ENCODE measurements around the gene TCTN3. TPM values are rescaled to one million over a fixed set of nuclear protein-coding genes. Genes with fewer than 3 reads are reported as not detected.
"Not testable (repeated sequence)": the region's sequence is repeated elsewhere in the genome, so short reads cannot be mapped to it uniquely, and the experiment has no call there.

The TCTN3 gene
- total RNA-seq, 1 donor from 2014 or later: 44.3 TPM

DNA sequence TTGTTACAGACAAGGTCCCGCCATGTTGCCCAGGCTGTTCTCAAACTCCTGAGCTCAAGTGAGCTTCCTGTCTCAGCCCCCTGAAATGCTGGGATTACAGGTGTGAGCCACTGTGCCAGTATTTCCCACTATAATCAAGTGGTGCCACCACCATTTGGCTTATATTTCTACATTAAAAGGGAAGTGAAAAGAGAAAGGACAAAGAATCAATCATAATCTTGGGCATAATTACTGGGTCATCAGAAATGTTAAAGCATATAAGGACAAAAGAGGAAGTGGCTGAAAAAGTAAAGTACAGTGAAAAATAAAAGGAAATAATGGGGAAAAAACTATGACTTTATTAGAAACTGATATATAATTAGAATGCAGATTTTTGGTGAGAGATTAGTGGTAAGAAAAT is 36.5 kb upstream of the TCTN3 start:
- H3K9me3 ChIP-seq (ENCODE audit: insufficient read depth, low read depth, low read length): no peaks in the 10 kb centered on the region
- no peak for FAIRE-seq

DNA sequence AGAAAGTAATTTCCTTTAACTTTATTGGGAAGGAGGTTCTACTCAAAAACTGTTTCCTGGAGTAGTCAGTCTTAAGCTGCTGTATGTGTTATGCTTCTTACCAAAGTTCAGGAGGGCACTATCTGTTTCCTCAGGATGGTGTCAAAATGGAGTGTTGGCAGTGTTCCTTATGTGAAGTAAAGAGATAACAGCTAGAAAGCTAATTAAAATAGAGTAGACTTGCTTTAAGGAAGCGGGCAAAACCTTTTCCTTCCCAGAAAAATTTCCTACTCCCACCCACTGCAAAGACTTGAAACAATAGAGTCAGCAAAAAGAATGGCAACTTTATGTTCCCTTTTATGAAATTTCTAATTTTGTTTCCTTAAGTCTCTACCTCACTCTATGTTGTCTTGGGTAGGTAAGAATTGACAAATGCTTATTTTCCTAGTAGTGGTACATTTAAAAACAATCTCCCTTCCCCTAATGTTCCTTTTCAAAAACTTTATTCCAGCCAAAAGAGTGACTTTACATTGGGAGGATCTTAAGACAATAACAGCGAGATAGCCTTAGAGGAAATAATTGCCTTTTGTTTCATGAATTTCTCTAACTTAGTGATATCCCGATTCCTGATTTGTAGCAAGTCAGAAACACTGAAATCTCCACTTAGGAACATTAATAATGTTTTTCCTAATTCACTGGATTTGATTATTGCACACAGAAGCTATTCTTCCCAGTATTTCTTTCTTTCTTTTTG is 35.8 kb upstream of the TCTN3 start:
- H2AFZ ChIP-seq (ENCODE audit: low read depth, low read length): no peak overlapping the region
- TF ChIP-seq EZH2 (IDR thresholded peaks at IDR 0.05; ENCODE audit: insufficient read depth, low read length): no peak
- TF ChIP-seq, protein P1, sequence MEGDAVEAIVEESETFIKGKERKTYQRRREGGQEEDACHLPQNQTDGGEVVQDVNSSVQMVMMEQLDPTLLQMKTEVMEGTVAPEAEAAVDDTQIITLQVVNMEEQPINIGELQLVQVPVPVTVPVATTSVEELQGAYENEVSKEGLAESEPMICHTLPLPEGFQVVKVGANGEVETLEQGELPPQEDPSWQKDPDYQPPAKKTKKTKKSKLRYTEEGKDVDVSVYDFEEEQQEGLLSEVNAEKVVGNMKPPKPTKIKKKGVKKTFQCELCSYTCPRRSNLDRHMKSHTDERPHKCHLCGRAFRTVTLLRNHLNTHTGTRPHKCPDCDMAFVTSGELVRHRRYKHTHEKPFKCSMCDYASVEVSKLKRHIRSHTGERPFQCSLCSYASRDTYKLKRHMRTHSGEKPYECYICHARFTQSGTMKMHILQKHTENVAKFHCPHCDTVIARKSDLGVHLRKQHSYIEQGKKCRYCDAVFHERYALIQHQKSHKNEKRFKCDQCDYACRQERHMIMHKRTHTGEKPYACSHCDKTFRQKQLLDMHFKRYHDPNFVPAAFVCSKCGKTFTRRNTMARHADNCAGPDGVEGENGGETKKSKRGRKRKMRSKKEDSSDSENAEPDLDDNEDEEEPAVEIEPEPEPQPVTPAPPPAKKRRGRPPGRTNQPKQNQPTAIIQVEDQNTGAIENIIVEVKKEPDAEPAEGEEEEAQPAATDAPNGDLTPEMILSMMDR (IDR thresholded peaks at IDR 0.05; ENCODE audit: insufficient read depth, low read depth, low read length): no peak
- Mint-ChIP-seq H3K36me3 (ENCODE audit: low read depth, unreplicated experiment) (peaks cover 1% of the 10 kb centered on the region), H3K27ac (ENCODE audit: unreplicated experiment) (no peak overlapping the region), H3K9me3 (ENCODE audit: unreplicated experiment) (peaks cover 3% of the 10 kb centered on the region), H3K27me3 (ENCODE audit: low read depth, unreplicated experiment) (no peaks in the 10 kb centered on the region), H3K4me1 (ENCODE audit: low read depth, unreplicated experiment) (no peaks in the 10 kb centered on the region), H3K4me3 (ENCODE audit: unreplicated experiment) (no peak overlapping the region)
- no peaks in the 10 kb centered on the region for H3K4me1 ChIP-seq (ENCODE audit: insufficient read depth, low read length)
- H3K4me2 ChIP-seq (ENCODE audit: low read length): no peak overlapping the region
- H3K36me3 ChIP-seq (ENCODE audit: insufficient read depth, low read length): no peaks in the 10 kb centered on the region
- FAIRE-seq: no peak
- no peak for DNase-seq (ENCODE audit: low read depth)
- no peaks in the 10 kb centered on the region for H4K20me1 ChIP-seq (ENCODE audit: insufficient read depth, low read length)
- no peak overlapping the region for H3K27ac ChIP-seq (ENCODE audit: low read depth, low read length)
- H3K9ac ChIP-seq (ENCODE audit: low read length): no peak overlapping the region
- no peaks in the 10 kb centered on the region for H3K79me2 ChIP-seq (ENCODE audit: insufficient read depth, low read length)
- H3K4me3 ChIP-seq (ENCODE audit: insufficient read depth, low read depth, low read length): no peak overlapping the region
- H3K9me3 ChIP-seq (ENCODE audit: insufficient read depth, low read depth, low read length): no peaks in the 10 kb centered on the region
- H3K27me3 ChIP-seq (ENCODE audit: insufficient read depth, low read length): no peaks in the 10 kb centered on the region

More for the DNA sequence above, 36.5 kb upstream of the TCTN3 start:
- H3K79me2 ChIP-seq (ENCODE audit: insufficient read depth, low read length): no peaks in the 10 kb centered on the region
- DNase-seq (ENCODE audit: low read depth): no peak
- Mint-ChIP-seq H3K4me3 (ENCODE audit: unreplicated experiment) (no peak overlapping the region), H3K27me3 (ENCODE audit: low read depth, unreplicated experiment) (no peaks in the 10 kb centered on the region), H3K36me3 (ENCODE audit: low read depth, unreplicated experiment) (peaks cover 1% of the 10 kb centered on the region), H3K4me1 (ENCODE audit: low read depth, unreplicated experiment) (no peaks in the 10 kb centered on the region), H3K9me3 (ENCODE audit: unreplicated experiment) (peaks cover 3% of the 10 kb centered on the region), H3K27ac (ENCODE audit: unreplicated experiment) (no peak overlapping the region)
- H3K4me2 ChIP-seq (ENCODE audit: low read length): no peak overlapping the region
- no peaks in the 10 kb centered on the region for H3K4me1 ChIP-seq (ENCODE audit: insufficient read depth, low read length)
- H3K4me3 ChIP-seq (ENCODE audit: insufficient read depth, low read depth, low read length): no peak overlapping the region
- no peak overlapping the region for H2AFZ ChIP-seq (ENCODE audit: low read depth, low read length)
- H3K9ac ChIP-seq (ENCODE audit: low read length): no peak overlapping the region
- no peaks in the 10 kb centered on the region for H4K20me1 ChIP-seq (ENCODE audit: insufficient read depth, low read length)
- no peaks in the 10 kb centered on the region for H3K36me3 ChIP-seq (ENCODE audit: insufficient read depth, low read length)
- no peaks in the 10 kb centered on the region for H3K27me3 ChIP-seq (ENCODE audit: insufficient read depth, low read length)
- TF ChIP-seq EZH2 (IDR thresholded peaks at IDR 0.05; ENCODE audit: insufficient read depth, low read length): no peak
- TF ChIP-seq, protein P1 (IDR thresholded peaks at IDR 0.05; ENCODE audit: insufficient read depth, low read depth, low read length): no peak
- no peak overlapping the region for H3K27ac ChIP-seq (ENCODE audit: low read depth, low read length)

DNA sequence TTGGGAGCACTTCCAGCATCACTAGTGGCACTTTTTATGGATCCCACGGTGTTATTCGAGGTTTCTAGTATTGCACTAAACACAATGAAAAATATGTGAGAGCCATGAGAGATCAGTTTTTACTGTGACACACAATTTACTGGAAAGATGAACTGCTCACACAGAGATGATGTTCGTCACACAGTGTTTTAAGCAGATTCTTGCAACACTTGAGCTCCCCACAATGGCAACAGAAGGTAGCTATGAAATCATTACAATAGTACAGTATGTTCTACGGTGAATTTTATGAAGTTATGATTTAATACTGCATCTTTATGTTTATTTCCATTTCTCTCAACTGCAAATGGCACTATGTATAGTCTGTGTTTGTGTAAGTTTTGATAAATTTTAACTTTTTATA is 34.8 kb upstream of the TCTN3 start:
- no peaks in the 10 kb centered on the region for H3K9me3 ChIP-seq (ENCODE audit: insufficient read depth, low read depth, low read length)
- no peak for DNase-seq (ENCODE audit: low read depth)
- peaks cover 4% of the 10 kb centered on the region for H3K9me3 Mint-ChIP-seq (ENCODE audit: unreplicated experiment)
- no peak overlapping the region for H2AFZ ChIP-seq (ENCODE audit: low read depth, low read length)
- no peak overlapping the region for H3K9ac ChIP-seq (ENCODE audit: low read length)
- H3K27ac ChIP-seq (ENCODE audit: low read depth, low read length): no peak overlapping the region
- no peaks in the 10 kb centered on the region for H3K79me2 ChIP-seq (ENCODE audit: insufficient read depth, low read length)
- no peaks in the 10 kb centered on the region for H3K4me1 ChIP-seq (ENCODE audit: insufficient read depth, low read length)
- no peak overlapping the region for H3K4me2 ChIP-seq (ENCODE audit: low read length)
- H3K27me3 Mint-ChIP-seq (ENCODE audit: low read depth, unreplicated experiment): no peaks in the 10 kb centered on the region
- no peak overlapping the region for H3K27ac Mint-ChIP-seq (ENCODE audit: unreplicated experiment)
- no peaks in the 10 kb centered on the region for H3K27me3 ChIP-seq (ENCODE audit: insufficient read depth, low read length)
- H3K4me3 ChIP-seq (ENCODE audit: insufficient read depth, low read depth, low read length): no peak overlapping the region
- H4K20me1 ChIP-seq (ENCODE audit: insufficient read depth, low read length): no peaks in the 10 kb centered on the region
- no peaks in the 10 kb centered on the region for H3K4me1 Mint-ChIP-seq (ENCODE audit: low read depth, unreplicated experiment)
- H3K36me3 Mint-ChIP-seq (ENCODE audit: low read depth, unreplicated experiment): peaks cover 1% of the 10 kb centered on the region
- FAIRE-seq: no peak
- TF ChIP-seq, protein P1 (IDR thresholded peaks at IDR 0.05; ENCODE audit: insufficient read depth, low read depth, low read length): no peak
- TF ChIP-seq EZH2 (IDR thresholded peaks at IDR 0.05; ENCODE audit: insufficient read depth, low read length): no peak
- no peaks in the 10 kb centered on the region for H3K36me3 ChIP-seq (ENCODE audit: insufficient read depth, low read length)
- no peak overlapping the region for H3K4me3 Mint-ChIP-seq (ENCODE audit: unreplicated experiment)

DNA sequence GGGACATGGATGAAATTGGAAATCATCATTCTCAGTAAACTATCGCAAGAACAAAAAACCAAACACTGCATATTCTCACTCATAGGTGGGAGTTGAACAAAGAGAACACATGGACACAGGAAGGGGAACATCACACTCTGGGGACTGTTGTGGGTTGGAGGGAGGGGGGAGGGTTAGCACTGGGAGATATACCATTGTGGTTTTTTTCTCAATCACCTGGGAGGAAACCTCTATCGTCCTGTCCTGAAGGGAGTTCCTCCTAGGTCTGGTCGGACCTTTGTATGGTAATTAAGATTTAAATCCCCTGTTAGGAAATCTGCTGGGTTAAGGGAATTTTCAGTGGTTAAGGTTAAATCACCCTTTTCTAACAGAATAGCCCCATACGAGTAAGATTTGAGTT is 28.8 kb upstream of the TCTN3 start:
- not testable (repeated sequence) for H3K27ac ChIP-seq (ENCODE audit: low read depth, low read length); H3K27ac Mint-ChIP-seq (ENCODE audit: unreplicated experiment); H3K36me3 Mint-ChIP-seq (ENCODE audit: low read depth, unreplicated experiment); H3K4me3 Mint-ChIP-seq (ENCODE audit: unreplicated experiment); H2AFZ ChIP-seq (ENCODE audit: low read depth, low read length); H3K4me3 ChIP-seq (ENCODE audit: insufficient read depth, low read depth, low read length); H3K27me3 Mint-ChIP-seq (ENCODE audit: low read depth, unreplicated experiment); FAIRE-seq; H3K4me1 Mint-ChIP-seq (ENCODE audit: low read depth, unreplicated experiment); H3K79me2 ChIP-seq (ENCODE audit: insufficient read depth, low read length); H3K36me3 ChIP-seq (ENCODE audit: insufficient read depth, low read length); H3K9me3 Mint-ChIP-seq (ENCODE audit: unreplicated experiment); H3K9ac ChIP-seq (ENCODE audit: low read length); H4K20me1 ChIP-seq (ENCODE audit: insufficient read depth, low read length); H3K4me1 ChIP-seq (ENCODE audit: insufficient read depth, low read length); H3K9me3 ChIP-seq (ENCODE audit: insufficient read depth, low read depth, low read length); H3K4me2 ChIP-seq (ENCODE audit: low read length); H3K27me3 ChIP-seq (ENCODE audit: insufficient read depth, low read length); DNase-seq (ENCODE audit: low read depth)
